Neural cell (in vitro differentiated cells): ENCODE results near the gene ZFAND4. TPM values are rescaled to one million over a fixed set of nuclear protein-coding genes. Genes with fewer than 3 reads are reported as not detected.
A peak's percentile ranks its signal among the peaks of the same experiment; 100 is the strongest.

Experiments
- H2AFZ ChIP-seq: fragments of 200-600, 300-800 bp; sonication (generic), shearing (Covaris generic); 2 replicates; pipeline ENCODE4 v1.6.0; 2014; ENCODE audit warnings: low read depth, mild to moderate bottlenecking, antibody characterized with exemption, low read length, moderate library complexity
- H3F3A ChIP-seq: fragments of 200-600 bp; shearing (Covaris generic); 2 replicates; pipeline ENCODE4 v1.6.1; 2016; ENCODE audit warnings: mild to moderate bottlenecking, moderate library complexity, mixed read lengths, antibody characterized with exemption, low read length; ENCODE audit not compliant: insufficient read depth, poor library complexity, severe bottlenecking
- H3K27ac ChIP-seq: fragments of 200-600, 300-800 bp; sonication (generic), shearing (Covaris generic); 2 replicates; pipeline ENCODE4 v1.5.1; 2014; ENCODE audit warnings: mild to moderate bottlenecking, low read length, moderate library complexity
- H3K27me3 ChIP-seq: fragments of 300-800, 200-600 bp; sonication (generic), shearing (Covaris generic); 2 replicates; pipeline ENCODE4 v1.6.0; 2014; ENCODE audit warnings: mild to moderate bottlenecking, low read depth, low read length, moderate library complexity; ENCODE audit not compliant: insufficient read depth
- H3K36me3 ChIP-seq: fragments of 300-800, 200-600 bp; sonication (generic), shearing (Covaris generic); 2 replicates; pipeline ENCODE4 v1.5.1; 2014; ENCODE audit warnings: mild to moderate bottlenecking, antibody characterized with exemption, low read length, moderate library complexity; ENCODE audit not compliant: insufficient read depth
- H3K4me2 ChIP-seq: fragments of 300-800, 200-600 bp; sonication (generic), shearing (Covaris generic); 2 replicates; pipeline ENCODE4 v1.6.0; 2014; ENCODE audit warnings: mild to moderate bottlenecking, low read length
- H3K4me3 ChIP-seq: fragments of 300-800, 200-600 bp; sonication (generic), shearing (Covaris generic); 2 replicates; pipeline ENCODE4 v1.5.1; 2014; ENCODE audit warnings: mild to moderate bottlenecking, low read length, moderate library complexity
- H3K79me2 ChIP-seq: fragments of 200-600 bp; shearing (Covaris generic); replicated peaks from 2 replicates; pipeline ENCODE4 v1.6.0; 2014; ENCODE audit warnings: mild to moderate bottlenecking, low read length, moderate library complexity; ENCODE audit not compliant: insufficient read depth
- H3K9ac ChIP-seq: fragments of 300-800, 200-600 bp; sonication (generic), shearing (Covaris generic); 2 replicates; pipeline ENCODE4 v1.6.1; 2016; ENCODE audit warnings: mild to moderate bottlenecking, low read length, mixed read lengths
- H3K9me2 ChIP-seq: fragments of 200-600 bp; shearing (Covaris generic); 2 replicates; pipeline ENCODE4 v1.6.1; 2016; ENCODE audit warnings: mild to moderate bottlenecking, low read length, mixed read lengths; ENCODE audit not compliant: insufficient read depth
- H3K9me3 ChIP-seq: fragments of 200-600, 300-800 bp; sonication (generic), shearing (Covaris generic); 2 replicates; pipeline ENCODE4 v1.6.1; 2016; ENCODE audit warnings: mild to moderate bottlenecking, mixed run types, low read length, moderate library complexity, mixed read lengths
- H4K20me1 ChIP-seq: fragments of 200-600 bp; shearing (Covaris generic); 2 replicates; pipeline ENCODE4 v1.6.1; 2016; ENCODE audit warnings: mild to moderate bottlenecking, mixed run types; ENCODE audit not compliant: insufficient read depth
- CTCF ChIP-seq: fragments of 450-650 bp; IDR thresholded peaks from 2 replicates; pipeline ENCODE4 v1.5.1; 2014; ENCODE audit warnings: antibody characterized with exemption, mild to moderate bottlenecking, moderate library complexity; ENCODE audit not compliant: poor library complexity, severe bottlenecking
- EP300 ChIP-seq: fragments of 450-650 bp; conservative IDR thresholded peaks from 2 replicates; pipeline ENCODE4 v1.6.1; 2014; ENCODE audit warnings: antibody characterized with exemption, mild to moderate bottlenecking, moderate library complexity; ENCODE audit not compliant: poor library complexity, severe bottlenecking
- EZH2 ChIP-seq: fragments of 200-600, 300-800 bp; shearing (Covaris generic), sonication (generic); IDR thresholded peaks from 2 replicates; pipeline ENCODE4 v1.6.1; 2014; ENCODE audit warnings: antibody characterized with exemption, low read length, borderline replicate concordance, mild to moderate bottlenecking; ENCODE audit not compliant: insufficient read depth, poor library complexity, severe bottlenecking
- MXI1 ChIP-seq: fragments of 450-650 bp; conservative IDR thresholded peaks from 2 replicates; pipeline ENCODE4 v1.6.1; 2014; ENCODE audit warnings: antibody characterized with exemption, mild to moderate bottlenecking; ENCODE audit not compliant: poor library complexity, severe bottlenecking
- POLR2AphosphoS5 ChIP-seq: IDR thresholded peaks from 2 replicates; pipeline ENCODE4 v1.6.1; 2012
- RAD21 ChIP-seq: fragments of 450-650 bp; conservative IDR thresholded peaks from 2 replicates; pipeline ENCODE4 v1.6.1; 2014; ENCODE audit warnings: antibody characterized with exemption, mild to moderate bottlenecking, moderate library complexity
- REST ChIP-seq: IDR thresholded peaks from 2 replicates; pipeline ENCODE4 v1.6.1; 2012; ENCODE audit warnings: borderline replicate concordance
- SMC3 ChIP-seq: fragments of 450-650 bp; conservative IDR thresholded peaks from 2 replicates; pipeline ENCODE4 v1.6.1; 2014; ENCODE audit warnings: antibody characterized with exemption, mild to moderate bottlenecking, moderate library complexity; ENCODE audit not compliant: poor library complexity
- TAF1 ChIP-seq: IDR thresholded peaks from 2 replicates; pipeline ENCODE4 v1.6.1; 2012; ENCODE audit warnings: low read depth
- polyA plus RNA-seq: library from polyadenylated mRNA; depleted of rRNA; stranded (reverse); fragments of >200 nt; gene quantifications from 2 replicates; pipeline ENCODE4 v1.2.3, GENCODE V29; 2014

The ZFAND4 gene
- polyA plus RNA-seq, 1 donor from 2014 or later: 8.3 TPM

GRCh38 chr10:45640049-45640448, 32.5 kb downstream of the ZFAND4 start:
- Histone ChIP-seq H3K79me2 (no peaks in the 10 kb centered on the region), H3K4me2 (no peak overlapping the region), H3K4me3 (no peak overlapping the region), H3K9ac (no peak overlapping the region), H4K20me1 (no peaks in the 10 kb centered on the region), H2AFZ (no peak overlapping the region), H3F3A (no peaks in the 10 kb centered on the region), H3K36me3 (no peaks in the 10 kb centered on the region), H3K27ac (no peak overlapping the region), H3K27me3 (no peaks in the 10 kb centered on the region), H3K9me2 (no peaks in the 10 kb centered on the region), H3K9me3 (no peaks in the 10 kb centered on the region)
- peak; percentile 79 for TF ChIP-seq POLR2AphosphoS5
- TF ChIP-seq TAF1: no peak
- no peak for TF ChIP-seq CTCF
- peak; percentile 89 for TF ChIP-seq REST
- TF ChIP-seq EP300: peak; percentile 94
- no peak for TF ChIP-seq SMC3

- H3K4me3 ChIP-seq: no peak overlapping the region
- H3K4me2 ChIP-seq: no peak overlapping the region
- no peaks in the 10 kb centered on the region for H3K9me2 ChIP-seq
- H3K9ac ChIP-seq: no peak overlapping the region
- no peaks in the 10 kb centered on the region for H3K79me2 ChIP-seq
- no peaks in the 10 kb centered on the region for H3K27me3 ChIP-seq
- no peaks in the 10 kb centered on the region for H3K36me3 ChIP-seq
- no peak overlapping the region for H3K27ac ChIP-seq
- no peaks in the 10 kb centered on the region for H3F3A ChIP-seq
- H3K9me3 ChIP-seq: no peaks in the 10 kb centered on the region
- TF ChIP-seq CTCF (no peak), EZH2 (no peak), POLR2AphosphoS5 (no peak), RAD21 (no peak), MXI1 (no peak), REST (no peak), TAF1 (no peak), EP300 (no peak), SMC3 (no peak)
- H4K20me1 ChIP-seq: no peaks in the 10 kb centered on the region
- H2AFZ ChIP-seq: no peak overlapping the region
Measured at GRCh38 chr10:45627412-45628048, 45.0 kb downstream of the ZFAND4 start.
